HepG2 (cell line): ENCODE data around the gene PPP2R1B. TPM values are rescaled to one million over a fixed set of nuclear protein-coding genes. Genes with fewer than 3 reads are reported as not detected.

Experiments used
- ATAC-seq: fragments of 200-7000 bp; cut with Tn5 transposase; 3 replicates; pipeline ENCODE4 v1.9.1; 2020; ENCODE audit warnings: mild to moderate bottlenecking, moderate library complexity
- BruUV-seq: library from RNA; stranded (reverse); fragments of 400-500 nt; replicated peaks from 2 replicates; lab custom pipeline; 2021; lab: Mats Ljungman, UMichigan
- CTCF ChIA-PET: fragments of 300-600 bp; formaldehyde crosslinking; extraction: SDS; loops from one replicate; lab custom pipeline; 2021; ENCODE audit warnings: low total read pairs, inconsistent platforms, low intra/inter-chr PET ratio; lab: Yijun Ruan, JAX
- POLR2A ChIA-PET: fragments of 350-600 bp; sonication (Branson Sonifier 250); formaldehyde crosslinking; loops from one replicate; lab custom pipeline; 2020; ENCODE audit warnings: antibody characterized with exemption, inconsistent platforms; lab: Yijun Ruan, JAX
- DNase-seq: peaks from one replicate; pipeline ENCODE4 v3.0.0-alpha.2; 2015; ENCODE audit warnings: low spot score
- FAIRE-seq: peaks from 3 replicates; lab custom pipeline; 2011; peaks lifted over from hg19 to GRCh38; lab: Jason Lieb, UNC
- H2AFZ ChIP-seq: one replicate; pipeline ENCODE4 v1.6.1; 2011; ENCODE audit warnings: low read length, inconsistent platforms
- H3K27ac ChIP-seq: fragments of 300-600 bp; 3 replicates; pipeline ENCODE4 v1.8.0; 2011; ENCODE audit warnings: mixed run types, mild to moderate bottlenecking, mixed read lengths, low read length, inconsistent platforms; ENCODE audit not compliant: insufficient read depth; ENCODE audit errors: extremely low read length
- H3K27me3 ChIP-seq, 2 experiments: fragments of 200-600 bp in 1 of 2; 2 replicates in 1 of 2; 3 replicates in 1 of 2; pipeline versions ENCODE4 v1.6.0 to v1.8.0; 2011; ENCODE audit warnings: low read length in 2 of 2, mild to moderate bottlenecking in 2 of 2, moderate library complexity in 2 of 2, inconsistent platforms in 1 of 2; ENCODE audit not compliant: insufficient read depth in 2 of 2, control insufficient read depth in 1 of 2
- H3K36me3 ChIP-seq, 2 experiments: fragments of 200-600 bp in 1 of 2; replicated peaks in 1 of 2; 2 replicates in 1 of 2; 3 replicates in 1 of 2; pipeline versions ENCODE4 v1.5.1 to v1.8.0; 2011; ENCODE audit warnings: low read length in 2 of 2, inconsistent platforms in 1 of 2; ENCODE audit not compliant: insufficient read depth in 2 of 2, control insufficient read depth in 1 of 2
- H3K4me1 ChIP-seq: 2 replicates; pipeline ENCODE4 v1.5.1; 2012; ENCODE audit warnings: low read length, inconsistent platforms; ENCODE audit not compliant: insufficient read depth
- H3K4me2 ChIP-seq: 2 replicates; pipeline ENCODE4 v1.6.0; 2011; ENCODE audit warnings: low read depth, low read length, inconsistent platforms
- H3K4me3 ChIP-seq, 3 experiments: fragments of 200-600 bp in 1 of 3; sonication (generic), shearing (Covaris generic) in 1 of 3; replicated peaks in 1 of 3; 2 replicates each; pipeline ENCODE4 v1.5.1; 2011 to 2016; ENCODE audit warnings: low read length in 3 of 3, inconsistent platforms in 2 of 3, low read depth in 2 of 3, mild to moderate bottlenecking in 2 of 3, control low read depth in 1 of 3, mixed read lengths in 1 of 3; ENCODE audit not compliant: insufficient read depth in 1 of 3
- H3K79me2 ChIP-seq: one replicate; pipeline ENCODE4 v1.6.1; 2011; ENCODE audit warnings: low read length, inconsistent platforms; ENCODE audit not compliant: insufficient read depth
- H3K9ac ChIP-seq: 2 replicates; pipeline ENCODE4 v1.6.0; 2011; ENCODE audit warnings: mild to moderate bottlenecking, low read depth, low read length, inconsistent platforms; ENCODE audit not compliant: insufficient read depth
- H3K9me3 ChIP-seq: 2 replicates; pipeline ENCODE4 v1.5.1; 2012; ENCODE audit warnings: mild to moderate bottlenecking, low read length
- H4K20me1 ChIP-seq: 2 replicates; pipeline ENCODE4 v1.6.0; 2011; ENCODE audit warnings: inconsistent platforms, mild to moderate bottlenecking, low read length, moderate library complexity; ENCODE audit not compliant: insufficient read depth
- DMAP1 ChIP-seq: IDR thresholded peaks from 2 replicates; pipeline ENCODE4 v1.6.1; 2016
- GTF2F1 ChIP-seq: fragments of 150-350 bp; IDR thresholded peaks from 2 replicates; pipeline ENCODE4 v1.6.1; 2014; ENCODE audit warnings: low read length
- LCORL ChIP-seq, 2 experiments: fragments of 450-650 bp in 1 of 2; sonication (generic) in 1 of 2; formaldehyde crosslinking in 1 of 2; IDR thresholded peaks; 2 replicates each; pipeline versions ENCODE4 v1.5.0 to v1.6.1; 2017 to 2020; ENCODE audit warnings: antibody characterized with exemption in 1 of 2, missing genetic modification reagents in 1 of 2
- RBM39 ChIP-seq: fragments of 200-400 bp; formaldehyde crosslinking; IDR thresholded peaks from one replicate; pipeline ENCODE4 v1.6.1; 2018; ENCODE audit warnings: antibody characterized with exemption, mild to moderate bottlenecking, low read depth, low read length; ENCODE audit not compliant: poor library complexity, severe bottlenecking
- SYNCRIP ChIP-seq: fragments of 200-400 bp; formaldehyde crosslinking; IDR thresholded peaks from 2 replicates; pipeline ENCODE4 v1.6.1; 2018; ENCODE audit warnings: mild to moderate bottlenecking, low read depth, low read length; ENCODE audit not compliant: insufficient read depth
- ZNF124 ChIP-seq: sonication (generic); formaldehyde crosslinking; IDR thresholded peaks from 2 replicates; pipeline ENCODE4 v1.4.0; 2020; ENCODE audit warnings: missing genetic modification reagents
- ZNF556 ChIP-seq: sonication (generic); formaldehyde crosslinking; IDR thresholded peaks from 2 replicates; pipeline ENCODE4 v1.4.0; 2020; ENCODE audit warnings: mild to moderate bottlenecking, missing genetic modification reagents, borderline replicate concordance
- ZSCAN29 ChIP-seq: sonication (generic); formaldehyde crosslinking; conservative IDR thresholded peaks from 2 replicates; pipeline ENCODE4 v1.4.0; 2020; ENCODE audit warnings: mild to moderate bottlenecking, missing genetic modification reagents
- whole genome bisulfite sequencing: methylation state at CpG from one replicate; pipeline ENCODE4 v1.1.6; 2017; ENCODE audit warnings: low lambda C conversion rate; 5-methylcytosine and 5-hydroxymethylcytosine counted together
- in situ Hi-C: cut with HindIII; loops from 2 replicates; pipeline ENCODE4 v1.10.0; 2017; ENCODE audit warnings: low pct_unique_long_range_greater_than_20kb; ENCODE audit not compliant: extremely low pct_ligation_motif_present
- intact Hi-C: fragments of 100-400 bp; cut with micrococcal nuclease; formaldehyde crosslinking; loops from one replicate; pipeline ENCODE4 v1.10.0; 2022; ENCODE audit not compliant: unreplicated experiment
- polyA plus RNA-seq, 8 experiments: library from polyadenylated mRNA; depleted of rRNA in 3 of 8; stranded (reverse) in 7 of 8; unstranded in 1 of 8; fragments of >200 nt; fragmentation: Illumina TruSeq in 4 of 8; extraction: Trizol in 4 of 8; gene quantifications; 2 replicates each; pipeline versions ENCODE4 v1.2.1 to v1.2.3, GENCODE V29; 2011 to 2016; ENCODE audit warnings: low read depth in 4 of 8, missing spikeins in 1 of 8, mixed read lengths in 1 of 8; ENCODE audit not compliant: insufficient read depth in 1 of 8
- total RNA-seq, 5 experiments: library from RNA; depleted of rRNA; stranded (reverse); fragments of >200 nt; fragmentation: Illumina TruSeq; extraction: Trizol; gene quantifications; 2 replicates each; pipeline ENCODE4 v1.2.3, GENCODE V29; 2016; ENCODE audit warnings: low read depth in 1 of 5
- TF ChIP-seq, protein P1 (sequence below): sonication (generic); formaldehyde crosslinking; IDR thresholded peaks from 2 replicates; pipeline ENCODE4 v1.4.0; 2020; ENCODE audit warnings: missing genetic modification reagents

The PPP2R1B gene
- total and polyA plus RNA-seq, 2 of the 13 experiments (the other 11 are each of a cell fraction or from before 2014, with no cell fraction given), result 22.1 to 56.8 TPM

DNA sequence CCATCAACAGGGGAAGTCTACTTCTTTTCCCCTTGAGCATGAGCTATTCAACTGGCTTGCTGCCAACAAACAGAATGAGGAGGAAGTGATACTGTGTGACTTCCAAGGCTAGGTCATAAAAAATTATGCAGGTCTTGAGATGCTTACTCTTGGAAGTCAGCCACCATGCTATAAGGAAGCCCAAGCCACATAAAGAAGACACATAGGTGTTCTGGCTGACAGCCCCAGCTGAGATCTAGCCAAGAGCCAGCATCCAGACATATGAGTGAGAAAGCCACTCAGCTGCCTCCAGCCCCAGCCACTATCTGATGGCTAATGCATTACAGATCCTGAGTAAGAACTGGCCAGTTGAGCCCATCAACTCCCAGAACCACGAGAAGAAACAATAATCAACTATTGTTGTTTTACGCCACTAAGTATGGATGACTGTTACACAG, 31.0 kb upstream of the PPP2R1B start:
- BruUV-seq, result no TSS peak
- POLR2A ChIA-PET, result interaction anchor here (1.7 to 1.9 kb wide), 2 partner anchors 11 to 19 kb away, joined by 5 to 7 read pairs; no protein-coding TSS in a partner anchor
- Histone ChIP-seq H3K4me1 (peaks cover 66% of the 10 kb centered on the region), H2AFZ (no peak overlapping the region), H3K79me2 (no peaks in the 10 kb centered on the region), H3K4me3 (no peak overlapping the region), H3K27ac (peak overlapping the region; percentile 2), H3K27me3 (no peaks in the 10 kb centered on the region; a peak in 1 of 5 replicates), H3K4me2 (no peak overlapping the region), H4K20me1 (no peaks in the 10 kb centered on the region), H3K36me3 (peaks cover 2 to 8% of the 10 kb centered on the region in 2 experiments; a peak in 3 of 5 replicates), H3K9ac (no peak overlapping the region), H3K9me3 (no peaks in the 10 kb centered on the region)
- ATAC-seq (no peak), DNase-seq (no peak), FAIRE-seq (no peak)
- TF ChIP-seq ZNF556 (CRISPR knock-in tag) (no peak), LCORL (IDR thresholded peaks at IDR 0.05) (0 out of 2 replicates have a peak, but pooled peaks have one; percentile 30), LCORL (CRISPR knock-in tag; IDR thresholded peaks at IDR 0.05) (no peak)
- CTCF ChIA-PET, result no interaction called here
- 100% methylated on average over 2 of the region's 2 CpGs for WGBS
- in situ Hi-C loops (no loop called here), intact Hi-C loops (no loop called here)

DNA sequence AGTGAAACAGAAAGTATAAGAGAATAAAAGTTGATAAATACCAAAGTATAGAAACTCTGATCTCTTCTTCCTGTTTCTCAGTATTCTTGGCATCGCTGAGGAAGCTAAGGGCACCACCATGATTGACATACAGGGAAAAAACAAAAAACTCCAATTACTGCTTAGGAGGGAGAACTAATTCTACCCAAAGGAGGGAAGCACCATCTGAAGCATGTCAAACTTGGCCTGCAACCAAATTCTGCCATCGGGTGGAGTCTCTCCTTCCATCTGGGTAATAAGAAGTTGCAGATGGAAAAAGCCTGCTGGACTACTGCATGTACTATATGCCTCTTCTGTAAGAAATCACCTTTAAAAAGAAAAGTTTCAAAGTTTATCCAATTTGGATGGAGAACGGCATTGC, 30.5 kb upstream of the PPP2R1B start:
- in situ Hi-C loops, result no loop called here

More for the DNA sequence above, 30.5 kb upstream of the PPP2R1B start:
- no peak for DNase-seq
- no peak for TF ChIP-seq SYNCRIP
- no peak for TF ChIP-seq RBM39
- TF ChIP-seq ZSCAN29 (CRISPR knock-in tag), result no peak
- no peak for TF ChIP-seq DMAP1 (CRISPR knock-in tag)
- TF ChIP-seq, protein P1, sequence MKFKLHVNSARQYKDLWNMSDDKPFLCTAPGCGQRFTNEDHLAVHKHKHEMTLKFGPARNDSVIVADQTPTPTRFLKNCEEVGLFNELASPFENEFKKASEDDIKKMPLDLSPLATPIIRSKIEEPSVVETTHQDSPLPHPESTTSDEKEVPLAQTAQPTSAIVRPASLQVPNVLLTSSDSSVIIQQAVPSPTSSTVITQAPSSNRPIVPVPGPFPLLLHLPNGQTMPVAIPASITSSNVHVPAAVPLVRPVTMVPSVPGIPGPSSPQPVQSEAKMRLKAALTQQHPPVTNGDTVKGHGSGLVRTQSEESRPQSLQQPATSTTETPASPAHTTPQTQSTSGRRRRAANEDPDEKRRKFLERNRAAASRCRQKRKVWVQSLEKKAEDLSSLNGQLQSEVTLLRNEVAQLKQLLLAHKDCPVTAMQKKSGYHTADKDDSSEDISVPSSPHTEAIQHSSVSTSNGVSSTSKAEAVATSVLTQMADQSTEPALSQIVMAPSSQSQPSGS, result no peak
- no peak for TF ChIP-seq GTF2F1
- no peak for TF ChIP-seq ZNF124 (CRISPR knock-in tag)
- Histone ChIP-seq H3K27ac (no peak overlapping the region), H3K4me1 (peaks cover 66% of the 10 kb centered on the region), H3K79me2 (no peaks in the 10 kb centered on the region), H3K4me2 (no peak overlapping the region), H4K20me1 (no peaks in the 10 kb centered on the region), H3K4me3 (no peak overlapping the region), H2AFZ (no peak overlapping the region), H3K9ac (no peak overlapping the region), H3K27me3 (no peaks in the 10 kb centered on the region; a peak in 1 of 5 replicates), H3K9me3 (no peaks in the 10 kb centered on the region), H3K36me3 (peaks cover 2 to 8% of the 10 kb centered on the region in 2 experiments; a peak in 3 of 5 replicates)
- POLR2A ChIA-PET, result interaction anchor here (1.9 kb wide), 1 partner anchor 11 kb away, joined by 5 read pairs; no protein-coding TSS in a partner anchor
- ATAC-seq, result no peak
- CTCF ChIA-PET, result no interaction called here
- WGBS, result 96% methylated on average over 3 of the region's 3 CpGs
- intact Hi-C loops, result no loop called here
- no peak for FAIRE-seq
- no TSS peak for BruUV-seq
